HepG2 (cell line): ENCODE data around the gene LRP1-AS. TPM values are rescaled to one million over a fixed set of nuclear protein-coding genes. Genes with fewer than 3 reads are reported as not detected.

Source experiments
- ATAC-seq: fragments of 200-7000 bp; cut with Tn5 transposase; 3 replicates; pipeline ENCODE4 v1.9.1; 2020; ENCODE audit warnings: mild to moderate bottlenecking, moderate library complexity
- BruUV-seq: library from RNA; stranded (reverse); fragments of 400-500 nt; replicated peaks from 2 replicates; lab custom pipeline; 2021; lab: Mats Ljungman, UMichigan
- CTCF ChIA-PET: fragments of 300-600 bp; formaldehyde crosslinking; extraction: SDS; loops from one replicate; lab custom pipeline; 2021; ENCODE audit warnings: low total read pairs, inconsistent platforms, low intra/inter-chr PET ratio; lab: Yijun Ruan, JAX
- POLR2A ChIA-PET: fragments of 350-600 bp; sonication (Branson Sonifier 250); formaldehyde crosslinking; loops from one replicate; lab custom pipeline; 2020; ENCODE audit warnings: antibody characterized with exemption, inconsistent platforms; lab: Yijun Ruan, JAX
- DNase-seq: peaks from one replicate; pipeline ENCODE4 v3.0.0-alpha.2; 2015; ENCODE audit warnings: low spot score
- FAIRE-seq: peaks from 3 replicates; lab custom pipeline; 2011; peaks lifted over from hg19 to GRCh38; lab: Jason Lieb, UNC
- H2AFZ ChIP-seq: one replicate; pipeline ENCODE4 v1.6.1; 2011; ENCODE audit warnings: low read length, inconsistent platforms
- H3K27ac ChIP-seq: fragments of 300-600 bp; 3 replicates; pipeline ENCODE4 v1.8.0; 2011; ENCODE audit warnings: mixed run types, mild to moderate bottlenecking, mixed read lengths, low read length, inconsistent platforms; ENCODE audit not compliant: insufficient read depth; ENCODE audit errors: extremely low read length
- H3K27me3 ChIP-seq, 2 experiments: fragments of 200-600 bp in 1 of 2; 2 replicates in 1 of 2; 3 replicates in 1 of 2; pipeline versions ENCODE4 v1.6.0 to v1.8.0; 2011; ENCODE audit warnings: low read length in 2 of 2, mild to moderate bottlenecking in 2 of 2, moderate library complexity in 2 of 2, inconsistent platforms in 1 of 2; ENCODE audit not compliant: insufficient read depth in 2 of 2, control insufficient read depth in 1 of 2
- H3K36me3 ChIP-seq, 2 experiments: fragments of 200-600 bp in 1 of 2; replicated peaks in 1 of 2; 2 replicates in 1 of 2; 3 replicates in 1 of 2; pipeline versions ENCODE4 v1.5.1 to v1.8.0; 2011; ENCODE audit warnings: low read length in 2 of 2, inconsistent platforms in 1 of 2; ENCODE audit not compliant: insufficient read depth in 2 of 2, control insufficient read depth in 1 of 2
- H3K4me1 ChIP-seq: 2 replicates; pipeline ENCODE4 v1.5.1; 2012; ENCODE audit warnings: low read length, inconsistent platforms; ENCODE audit not compliant: insufficient read depth
- H3K4me2 ChIP-seq: 2 replicates; pipeline ENCODE4 v1.6.0; 2011; ENCODE audit warnings: low read depth, low read length, inconsistent platforms
- H3K4me3 ChIP-seq, 3 experiments: fragments of 200-600 bp in 1 of 3; sonication (generic), shearing (Covaris generic) in 1 of 3; replicated peaks in 1 of 3; 2 replicates each; pipeline ENCODE4 v1.5.1; 2011 to 2016; ENCODE audit warnings: low read length in 3 of 3, inconsistent platforms in 2 of 3, low read depth in 2 of 3, mild to moderate bottlenecking in 2 of 3, control low read depth in 1 of 3, mixed read lengths in 1 of 3; ENCODE audit not compliant: insufficient read depth in 1 of 3
- H3K79me2 ChIP-seq: one replicate; pipeline ENCODE4 v1.6.1; 2011; ENCODE audit warnings: low read length, inconsistent platforms; ENCODE audit not compliant: insufficient read depth
- H3K9ac ChIP-seq: 2 replicates; pipeline ENCODE4 v1.6.0; 2011; ENCODE audit warnings: mild to moderate bottlenecking, low read depth, low read length, inconsistent platforms; ENCODE audit not compliant: insufficient read depth
- H3K9me3 ChIP-seq: 2 replicates; pipeline ENCODE4 v1.5.1; 2012; ENCODE audit warnings: mild to moderate bottlenecking, low read length
- H4K20me1 ChIP-seq: 2 replicates; pipeline ENCODE4 v1.6.0; 2011; ENCODE audit warnings: inconsistent platforms, mild to moderate bottlenecking, low read length, moderate library complexity; ENCODE audit not compliant: insufficient read depth
- CBX1 ChIP-seq: IDR thresholded peaks from one replicate; pipeline ENCODE4 v1.6.1; 2016; ENCODE audit warnings: antibody characterized with exemption, low read depth
- CENPX ChIP-seq: sonication (generic); formaldehyde crosslinking; IDR thresholded peaks from 2 replicates; pipeline ENCODE4 v1.9.0; 2021; ENCODE audit warnings: mild to moderate bottlenecking, missing genetic modification reagents, moderate library complexity
- RBM39 ChIP-seq: fragments of 200-400 bp; formaldehyde crosslinking; IDR thresholded peaks from one replicate; pipeline ENCODE4 v1.6.1; 2018; ENCODE audit warnings: antibody characterized with exemption, mild to moderate bottlenecking, low read depth, low read length; ENCODE audit not compliant: poor library complexity, severe bottlenecking
- SP2 ChIP-seq: sonication (generic); formaldehyde crosslinking; IDR thresholded peaks from 2 replicates; pipeline ENCODE4 v1.5.1; 2020; ENCODE audit warnings: mild to moderate bottlenecking, missing genetic modification reagents
- SYNCRIP ChIP-seq: fragments of 200-400 bp; formaldehyde crosslinking; IDR thresholded peaks from 2 replicates; pipeline ENCODE4 v1.6.1; 2018; ENCODE audit warnings: mild to moderate bottlenecking, low read depth, low read length; ENCODE audit not compliant: insufficient read depth
- TCF12 ChIP-seq, 2 experiments: fragments of 450-650 bp in 1 of 2; sonication (generic) in 1 of 2; formaldehyde crosslinking in 1 of 2; IDR thresholded peaks; 2 replicates each; pipeline versions ENCODE4 v1.6.1 to v1.8.0; 2017 to 2022; ENCODE audit warnings: antibody characterized with exemption in 1 of 2, mild to moderate bottlenecking in 1 of 2, missing genetic modification reagents in 1 of 2, moderate library complexity in 1 of 2
- WIZ ChIP-seq: sonication (generic); formaldehyde crosslinking; IDR thresholded peaks from 2 replicates; pipeline ENCODE4 v1.5.1; 2020; ENCODE audit warnings: mild to moderate bottlenecking, missing genetic modification reagents
- ZBTB20 ChIP-seq: sonication (generic); formaldehyde crosslinking; IDR thresholded peaks from 2 replicates; pipeline ENCODE4 v1.8.1; 2023; ENCODE audit warnings: missing genetic modification reagents, low read depth, mild to moderate bottlenecking, borderline replicate concordance
- ZNF672 ChIP-seq: sonication (generic); formaldehyde crosslinking; IDR thresholded peaks from 2 replicates; pipeline ENCODE4 v1.8.1; 2022; ENCODE audit warnings: missing genetic modification reagents
- WGBS: methylation state at CpG from one replicate; pipeline ENCODE4 v1.1.6; 2017; ENCODE audit warnings: low lambda C conversion rate; 5-methylcytosine and 5-hydroxymethylcytosine counted together
- in situ Hi-C: cut with HindIII; loops from 2 replicates; pipeline ENCODE4 v1.10.0; 2017; ENCODE audit warnings: low pct_unique_long_range_greater_than_20kb; ENCODE audit not compliant: extremely low pct_ligation_motif_present
- intact Hi-C: fragments of 100-400 bp; cut with micrococcal nuclease; formaldehyde crosslinking; loops from one replicate; pipeline ENCODE4 v1.10.0; 2022; ENCODE audit not compliant: unreplicated experiment
- polyA plus RNA-seq, 8 experiments: library from polyadenylated mRNA; depleted of rRNA in 3 of 8; stranded (reverse) in 7 of 8; unstranded in 1 of 8; fragments of >200 nt; fragmentation: Illumina TruSeq in 4 of 8; extraction: Trizol in 4 of 8; gene quantifications; 2 replicates each; pipeline versions ENCODE4 v1.2.1 to v1.2.3, GENCODE V29; 2011 to 2016; ENCODE audit warnings: low read depth in 4 of 8, missing spikeins in 1 of 8, mixed read lengths in 1 of 8; ENCODE audit not compliant: insufficient read depth in 1 of 8
- total RNA-seq, 5 experiments: library from RNA; depleted of rRNA; stranded (reverse); fragments of >200 nt; fragmentation: Illumina TruSeq; extraction: Trizol; gene quantifications; 2 replicates each; pipeline ENCODE4 v1.2.3, GENCODE V29; 2016; ENCODE audit warnings: low read depth in 1 of 5
- TF ChIP-seq, protein P1 (sequence below): sonication (generic); formaldehyde crosslinking; IDR thresholded peaks from 2 replicates; pipeline ENCODE4 v1.5.0; 2020; ENCODE audit warnings: missing genetic modification reagents
- TF ChIP-seq, protein P2 (sequence below): sonication (generic); formaldehyde crosslinking; IDR thresholded peaks from 2 replicates; pipeline ENCODE4 v1.5.1; 2020; ENCODE audit warnings: mild to moderate bottlenecking, missing genetic modification reagents, moderate library complexity

The LRP1-AS gene
- total and polyA plus RNA-seq, 2 of the 13 experiments (the other 11 are each of a cell fraction or from before 2014, with no cell fraction given), result 0.20 TPM; not detected in 1

DNA sequence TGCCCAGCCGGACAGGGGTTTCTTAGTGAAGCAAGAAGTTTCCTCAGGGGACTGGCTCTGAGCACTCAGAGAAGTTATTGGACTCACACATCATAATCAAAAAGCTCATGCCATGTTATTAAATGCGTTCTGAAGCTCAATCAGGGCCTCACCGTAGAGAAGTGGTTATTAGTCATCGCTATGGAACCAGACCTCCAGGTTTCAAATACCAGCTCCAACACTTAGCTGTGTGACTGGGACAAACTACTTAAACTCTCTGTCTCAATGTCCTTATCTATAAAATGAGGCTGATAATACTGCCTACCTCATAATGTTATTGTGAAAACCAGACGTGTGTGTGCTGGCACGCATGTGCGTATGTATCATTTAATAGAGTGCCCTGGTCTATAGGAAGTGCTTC lies 43.6 kb downstream of the LRP1-AS start:
- ATAC-seq (no peak), FAIRE-seq (no peak), DNase-seq (no peak)
- intact Hi-C loops (no loop called here), in situ Hi-C loops (no loop called here)
- Histone ChIP-seq H3K79me2 (no peaks in the 10 kb centered on the region), H3K9me3 (no peaks in the 10 kb centered on the region), H2AFZ (no peak overlapping the region), H3K27me3 (no peaks in the 10 kb centered on the region), H3K4me2 (no peak overlapping the region), H3K4me1 (peaks cover 46% of the 10 kb centered on the region)
- ChIA-PET CTCF (no interaction called here), POLR2A (interaction anchor here (1.5 to 13.5 kb wide), 4 partner anchors 7 to 25 kb away, joined by 4 to 309 read pairs (median 58); partner anchors contain the start of genes LRP1, NAB2, NEMP1 and STAT6)
- 99% methylated on average over 6 of the region's 7 CpGs for WGBS
- TF ChIP-seq, protein P1, sequence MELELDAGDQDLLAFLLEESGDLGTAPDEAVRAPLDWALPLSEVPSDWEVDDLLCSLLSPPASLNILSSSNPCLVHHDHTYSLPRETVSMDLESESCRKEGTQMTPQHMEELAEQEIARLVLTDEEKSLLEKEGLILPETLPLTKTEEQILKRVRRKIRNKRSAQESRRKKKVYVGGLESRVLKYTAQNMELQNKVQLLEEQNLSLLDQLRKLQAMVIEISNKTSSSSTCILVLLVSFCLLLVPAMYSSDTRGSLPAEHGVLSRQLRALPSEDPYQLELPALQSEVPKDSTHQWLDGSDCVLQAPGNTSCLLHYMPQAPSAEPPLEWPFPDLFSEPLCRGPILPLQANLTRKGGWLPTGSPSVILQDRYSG (CRISPR knock-in tag), result no peak
- TF ChIP-seq ZNF672 (no peak), CBX1 (no peak), ZBTB20 (CRISPR knock-in tag) (no peak), TCF12 (IDR thresholded peaks at IDR 0.05) (no peak), TCF12 (CRISPR knock-in tag; IDR thresholded peaks at IDR 0.05) (no peak), WIZ (CRISPR knock-in tag) (no peak), SP2 (CRISPR knock-in tag) (no peak), SYNCRIP (no peak), CENPX (CRISPR knock-in tag) (no peak), RBM39 (no peak)
- TF ChIP-seq, protein P2, sequence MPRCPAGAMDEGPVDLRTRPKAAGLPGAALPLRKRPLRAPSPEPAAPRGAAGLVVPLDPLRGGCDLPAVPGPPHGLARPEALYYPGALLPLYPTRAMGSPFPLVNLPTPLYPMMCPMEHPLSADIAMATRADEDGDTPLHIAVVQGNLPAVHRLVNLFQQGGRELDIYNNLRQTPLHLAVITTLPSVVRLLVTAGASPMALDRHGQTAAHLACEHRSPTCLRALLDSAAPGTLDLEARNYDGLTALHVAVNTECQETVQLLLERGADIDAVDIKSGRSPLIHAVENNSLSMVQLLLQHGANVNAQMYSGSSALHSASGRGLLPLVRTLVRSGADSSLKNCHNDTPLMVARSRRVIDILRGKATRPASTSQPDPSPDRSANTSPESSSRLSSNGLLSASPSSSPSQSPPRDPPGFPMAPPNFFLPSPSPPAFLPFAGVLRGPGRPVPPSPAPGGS (CRISPR knock-in tag), result no peak
- TF ChIP-seq, all 625 proteins: peak for 0
- Histone ChIP-seq H3K9ac (no peak overlapping the region), H3K4me3 (no peak overlapping the region), H3K27ac (no peak overlapping the region), H3K36me3 (peaks cover 11 to 16% of the 10 kb centered on the region in 2 experiments; a peak in 4 of 5 replicates), H4K20me1 (no peaks in the 10 kb centered on the region)
- no TSS peak for BruUV-seq
